ENCODE data around the gene TDRD10. TPM values are rescaled to one million over a fixed set of nuclear protein-coding genes. Genes with fewer than 3 reads are reported as not detected.

TDRD10 gene
- total and polyA plus RNA-seq, 4 donors: 0.23 to 1.5 (median 0.78) TPM

GRCh38 chr1:154456631-154457030 is 45.4 kb upstream of the TDRD10 start (continued):
- no peak for TF ChIP-seq CTCF (IDR thresholded peaks at IDR 0.05; ENCODE audit: low read depth, low read length, missing input control)
- TF ChIP-seq YY1 (IDR thresholded peaks at IDR 0.05): no peak
- no peak for TF ChIP-seq ATF3 (IDR thresholded peaks at IDR 0.05)
- TF ChIP-seq HNF4A (conservative IDR thresholded peaks at IDR 0.05): no peak
- TF ChIP-seq NR2F2 (IDR thresholded peaks at IDR 0.05): no peak
- no peak for TF ChIP-seq GABPA (IDR thresholded peaks at IDR 0.05 in 1 of 2, conservative IDR thresholded peaks at IDR 0.05 in 1 of 2)
- TF ChIP-seq EGR1 (IDR thresholded peaks at IDR 0.05; ENCODE audit: low read depth in 2 of 2): no peak

GRCh38 chr1:154459080-154459479 is 42.9 kb upstream of the TDRD10 start:
- Histone ChIP-seq H3K27ac (ENCODE audit: low read depth in 1 of 2, low read length in 2 of 2) (no peak overlapping the region), H3K4me1 (ENCODE audit: control insufficient read depth in 4 of 4, insufficient read depth in 4 of 4, low read length in 3 of 4) (peaks cover 0 to 3% (median 0%) of the 10 kb centered on the region in 4 donors), H3K9ac (ENCODE audit: low read depth in 1 of 2, low read length in 2 of 2) (no peak overlapping the region), H3K9me3 (ENCODE audit: control insufficient read depth in 4 of 4, low read length in 3 of 4) (no peaks in the 10 kb centered on the region), H3K4me3 (ENCODE audit: low read depth in 1 of 3, low read length in 3 of 3) (no peak overlapping the region), H3K27me3 (ENCODE audit: control insufficient read depth in 4 of 4, insufficient read depth in 4 of 4, low read length in 3 of 4) (no peaks in the 10 kb centered on the region), H3K36me3 (ENCODE audit: control insufficient read depth in 4 of 4, insufficient read depth in 3 of 4, low read depth in 1 of 4, low read length in 3 of 4) (peaks cover 11 to 59% (median 50%) of the 10 kb centered on the region in 4 donors)
- DNase-seq (ENCODE audit: low spot score): no peak
- TF ChIP-seq REST (IDR thresholded peaks at IDR 0.05): no peak
- TF ChIP-seq SP1 (IDR thresholded peaks at IDR 0.05): no peak
- TF ChIP-seq EGR1 (IDR thresholded peaks at IDR 0.05; ENCODE audit: low read depth in 2 of 2): no peak
- TF ChIP-seq FOXA2 (IDR thresholded peaks at IDR 0.05): no peak
- TF ChIP-seq ATF3 (IDR thresholded peaks at IDR 0.05): no peak
- TF ChIP-seq MAX (IDR thresholded peaks at IDR 0.05): no peak

GRCh38 chr1:154460695-154461260 is 41.2 kb upstream of the TDRD10 start:
- Histone ChIP-seq H3K36me3 (ENCODE audit: control insufficient read depth in 4 of 4, insufficient read depth in 3 of 4, low read depth in 1 of 4, low read length in 3 of 4) (peaks cover 18 to 60% (median 48%) of the 10 kb centered on the region in 4 donors), H3K27me3 (ENCODE audit: control insufficient read depth in 4 of 4, insufficient read depth in 4 of 4, low read length in 3 of 4) (no peaks in the 10 kb centered on the region), H3K9ac (ENCODE audit: low read depth in 1 of 2, low read length in 2 of 2) (no peak overlapping the region), H3K9me3 (ENCODE audit: control insufficient read depth in 4 of 4, low read length in 3 of 4) (no peaks in the 10 kb centered on the region), H3K4me1 (ENCODE audit: control insufficient read depth in 4 of 4, insufficient read depth in 4 of 4, low read length in 3 of 4) (peaks cover 0 to 7% (median under 1%) of the 10 kb centered on the region in 4 donors), H3K4me3 (ENCODE audit: low read depth in 1 of 3, low read length in 3 of 3) (no peak overlapping the region), H3K27ac (ENCODE audit: low read depth in 1 of 2, low read length in 2 of 2) (no peak overlapping the region)
- 77% methylated on average over 15 of the region's 15 CpGs for WGBS
- DNase-seq (ENCODE audit: low spot score): no peak
- TF ChIP-seq SP1 (IDR thresholded peaks at IDR 0.05) (no peak), MAX (IDR thresholded peaks at IDR 0.05) (no peak), EGR1 (IDR thresholded peaks at IDR 0.05; ENCODE audit: low read depth in 2 of 2) (no peak), HNF4A (conservative IDR thresholded peaks at IDR 0.05) (no peak), RXRA (IDR thresholded peaks at IDR 0.05) (no peak), NR2F2 (IDR thresholded peaks at IDR 0.05) (no peak), FOXA1 (IDR thresholded peaks at IDR 0.05) (no peak), YY1 (IDR thresholded peaks at IDR 0.05) (no peak), TAF1 (conservative IDR thresholded peaks at IDR 0.05) (no peak), FOXA2 (IDR thresholded peaks at IDR 0.05) (no peak), ZBTB33 (IDR thresholded peaks at IDR 0.05) (no peak), CTCF (IDR thresholded peaks at IDR 0.05; ENCODE audit: low read depth, low read length, missing input control) (no peak)

All from liver (tissue), 9 donors.